Activated T-cell treated with anti-CD3 and anti-CD28 coated beads for 4 hours (primary cell): Measurements from ENCODE around the gene TJP1.
"Not testable (repeated sequence)": the region's sequence is repeated elsewhere in the genome, so short reads cannot be mapped to it uniquely, and the experiment has no call there.

ENCODE experiments used
- DNase-seq: peaks from one replicate; pipeline ENCODE4 v3.0.0-alpha.2; 2020

Gene TJP1

GRCh38 chr15:29799859-29800258 is 22.4 kb downstream of the TJP1 start:
- no peak for DNase-seq

- DNase-seq: no peak
Observed at GRCh38 chr15:29795610-29796009, 26.7 kb downstream of the TJP1 start.

- no peak for DNase-seq
Observed at GRCh38 chr15:29792426-29793159, 29.7 kb downstream of the TJP1 start.

GRCh38 chr15:29790607-29791006 is 31.7 kb downstream of the TJP1 start:
- no peak for DNase-seq

GRCh38 chr15:29789871-29790270 is 32.4 kb downstream of the TJP1 start:
- no peak for DNase-seq

GRCh38 chr15:29788433-29789034 is 33.7 kb downstream of the TJP1 start:
- DNase-seq: no peak

- DNase-seq: no peak
Observed at GRCh38 chr15:29787767-29788166, 34.5 kb downstream of the TJP1 start.

- DNase-seq: no peak
Observed at GRCh38 chr15:29785642-29786041, 36.6 kb downstream of the TJP1 start.

GRCh38 chr15:29785136-29785535 is 37.1 kb downstream of the TJP1 start:
- no peak for DNase-seq

GRCh38 chr15:29784413-29784812 is 37.9 kb downstream of the TJP1 start:
- no peak for DNase-seq

GRCh38 chr15:29782816-29783215 is 39.5 kb downstream of the TJP1 start:
- not testable (repeated sequence) for DNase-seq

GRCh38 chr15:29778382-29778781 is 43.9 kb downstream of the TJP1 start:
- DNase-seq: no peak

- no peak for DNase-seq
Observed at GRCh38 chr15:29776859-29777258, 45.4 kb downstream of the TJP1 start.

GRCh38 chr15:29774900-29775299 is 47.4 kb downstream of the TJP1 start:
- no peak for DNase-seq

GRCh38 chr15:29773816-29774215 is 48.5 kb downstream of the TJP1 start:
- no peak for DNase-seq

GRCh38 chr15:29773000-29773399 is 49.3 kb downstream of the TJP1 start:
- DNase-seq: no peak

- DNase-seq: no peak
Observed at GRCh38 chr15:29770796-29771195, 51.5 kb downstream of the TJP1 start.

GRCh38 chr15:29765898-29766527 is 56.3 kb downstream of the TJP1 start:
- no peak for DNase-seq

- DNase-seq: no peak
Observed at GRCh38 chr15:29765234-29765841, 56.9 kb downstream of the TJP1 start.

- no peak for DNase-seq
Observed at GRCh38 chr15:29759596-29759995, 62.7 kb downstream of the TJP1 start.

GRCh38 chr15:29756358-29757267 is 65.7 kb downstream of the TJP1 start:
- no peak for DNase-seq

- DNase-seq: not testable (repeated sequence)
Observed at GRCh38 chr15:29754009-29754408, 68.3 kb downstream of the TJP1 start.

GRCh38 chr15:29753506-29753905 is 68.8 kb downstream of the TJP1 start:
- no peak for DNase-seq
